Measurements from ENCODE around the gene PTPN1.

PTPN1 gene

DNA sequence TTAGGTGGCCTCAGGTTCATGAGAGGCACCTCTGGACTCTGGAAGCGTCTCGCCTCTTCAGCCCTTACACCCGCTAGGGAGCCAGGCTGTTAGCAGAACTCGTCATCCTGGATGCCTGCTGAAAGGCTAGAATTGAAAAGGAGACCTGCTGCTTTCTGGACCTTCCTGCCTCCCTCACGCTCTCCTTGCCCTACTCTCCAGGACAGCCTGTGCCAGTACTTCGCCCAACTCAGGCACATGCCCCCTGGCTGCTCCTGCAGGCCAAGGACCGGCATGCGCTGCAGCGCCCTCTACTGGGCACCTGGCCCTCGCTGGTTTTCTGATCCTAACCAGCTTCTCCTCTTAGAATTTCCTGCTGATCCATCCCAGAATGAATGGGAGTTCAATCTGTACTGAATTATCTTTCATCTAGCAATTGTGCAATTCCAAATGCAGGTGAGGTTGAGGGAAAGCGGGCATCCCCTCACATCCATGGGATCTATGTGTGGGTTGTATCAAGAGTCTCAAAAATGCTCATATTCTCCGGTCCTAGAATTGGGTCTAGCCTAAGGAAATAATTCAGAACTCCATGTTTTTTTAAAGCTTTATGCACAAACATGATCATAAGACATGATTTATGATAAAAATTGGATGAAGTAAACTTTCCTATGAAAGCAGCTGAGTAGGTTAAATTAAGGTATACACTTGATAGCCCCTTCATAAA is 78.0 kb downstream of the PTPN1 start:
- Histone ChIP-seq H3K27me3 (no peaks in the 10 kb centered on the region), H3K4me3 (ENCODE audit: low read depth in 1 of 2, low read length in 1 of 2) (no peak overlapping the region), H3K36me3 (peaks cover 84% of the 10 kb centered on the region), H3K9me3 (no peaks in the 10 kb centered on the region), H3K27ac (no peak overlapping the region), H3K4me1 (ENCODE audit: control insufficient read depth in 1 of 2, insufficient read depth in 1 of 2, low read depth in 1 of 2, low read length in 1 of 2) (peaks cover 13 to 14% of the 10 kb centered on the region in 2 experiments)
- TF ChIP-seq, protein P1, sequence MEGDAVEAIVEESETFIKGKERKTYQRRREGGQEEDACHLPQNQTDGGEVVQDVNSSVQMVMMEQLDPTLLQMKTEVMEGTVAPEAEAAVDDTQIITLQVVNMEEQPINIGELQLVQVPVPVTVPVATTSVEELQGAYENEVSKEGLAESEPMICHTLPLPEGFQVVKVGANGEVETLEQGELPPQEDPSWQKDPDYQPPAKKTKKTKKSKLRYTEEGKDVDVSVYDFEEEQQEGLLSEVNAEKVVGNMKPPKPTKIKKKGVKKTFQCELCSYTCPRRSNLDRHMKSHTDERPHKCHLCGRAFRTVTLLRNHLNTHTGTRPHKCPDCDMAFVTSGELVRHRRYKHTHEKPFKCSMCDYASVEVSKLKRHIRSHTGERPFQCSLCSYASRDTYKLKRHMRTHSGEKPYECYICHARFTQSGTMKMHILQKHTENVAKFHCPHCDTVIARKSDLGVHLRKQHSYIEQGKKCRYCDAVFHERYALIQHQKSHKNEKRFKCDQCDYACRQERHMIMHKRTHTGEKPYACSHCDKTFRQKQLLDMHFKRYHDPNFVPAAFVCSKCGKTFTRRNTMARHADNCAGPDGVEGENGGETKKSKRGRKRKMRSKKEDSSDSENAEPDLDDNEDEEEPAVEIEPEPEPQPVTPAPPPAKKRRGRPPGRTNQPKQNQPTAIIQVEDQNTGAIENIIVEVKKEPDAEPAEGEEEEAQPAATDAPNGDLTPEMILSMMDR (IDR thresholded peaks at IDR 0.05) = peak; percentile 70

DNA sequence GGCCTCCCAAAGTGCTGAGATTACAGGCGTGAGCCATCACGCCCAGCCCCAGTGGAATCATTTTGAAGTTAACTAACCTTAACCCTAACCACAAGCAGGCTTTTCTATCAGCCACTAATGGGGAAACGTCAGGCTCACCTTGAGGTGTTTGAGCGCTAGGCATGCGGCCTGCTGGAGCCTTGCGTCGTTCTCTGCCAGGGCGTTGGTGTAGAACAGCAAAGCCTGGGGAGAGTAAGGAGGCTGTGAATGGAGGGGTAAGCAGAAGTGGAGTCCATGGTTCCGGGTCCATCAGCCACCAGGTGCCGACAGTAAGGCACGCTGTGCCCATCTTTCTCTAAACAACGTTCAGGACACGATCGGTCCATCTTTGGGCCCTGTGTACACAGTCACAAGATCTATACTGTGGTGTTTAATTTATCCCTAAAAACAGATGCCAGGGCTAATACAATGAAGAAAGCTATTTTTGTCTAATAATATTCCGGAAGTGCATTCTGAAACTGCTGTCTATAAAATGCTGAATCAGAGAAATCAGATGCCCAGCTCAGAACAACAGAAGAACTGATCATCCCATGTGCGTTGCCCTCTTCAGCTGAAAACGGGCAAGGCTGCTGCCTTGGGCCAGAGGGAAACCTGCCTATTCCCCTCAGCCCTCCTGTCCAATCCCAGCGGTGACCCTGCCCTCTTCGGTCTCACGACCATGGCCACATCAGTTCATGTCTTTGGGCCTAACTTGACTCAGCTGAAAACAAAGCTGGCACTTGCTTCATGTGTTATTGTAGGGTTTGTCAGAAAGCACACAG is 79.6 kb downstream of the PTPN1 start:
- no peak overlapping the region for H3K4me3 ChIP-seq (ENCODE audit: low read depth in 1 of 2, low read length in 1 of 2)
- H3K4me1 ChIP-seq (ENCODE audit: control insufficient read depth in 1 of 2, insufficient read depth in 1 of 2, low read depth in 1 of 2, low read length in 1 of 2) = peaks cover 5 to 7% of the 10 kb centered on the region in 2 experiments
- H3K27ac ChIP-seq = no peak overlapping the region
- H3K27me3 ChIP-seq = no peaks in the 10 kb centered on the region
- peaks cover 69% of the 10 kb centered on the region for H3K36me3 ChIP-seq
- no peaks in the 10 kb centered on the region for H3K9me3 ChIP-seq
- TF ChIP-seq, protein P1 (IDR thresholded peaks at IDR 0.05) = no peak

DNA sequence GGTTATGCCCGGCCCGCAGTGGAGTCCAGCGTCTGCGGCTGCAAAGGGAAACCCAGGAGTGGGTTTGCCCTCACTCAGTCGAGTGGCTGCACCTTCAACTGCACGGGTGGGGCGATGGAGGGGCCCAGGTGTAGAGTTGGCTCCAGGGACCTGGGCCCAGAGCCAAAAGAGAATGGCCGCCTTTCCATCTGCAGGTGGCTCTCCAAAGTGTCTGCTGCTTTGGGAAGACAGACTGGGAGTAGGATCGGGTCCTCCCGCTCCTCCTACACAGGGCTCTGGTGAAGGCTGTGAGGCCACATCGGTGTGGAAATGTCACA is 80.1 kb downstream of the PTPN1 start:
- TF ChIP-seq, protein P1 (IDR thresholded peaks at IDR 0.05) = no peak
- Histone ChIP-seq H3K36me3 (peaks cover 64% of the 10 kb centered on the region), H3K27me3 (no peaks in the 10 kb centered on the region), H3K9me3 (no peaks in the 10 kb centered on the region), H3K4me1 (ENCODE audit: control insufficient read depth in 1 of 2, insufficient read depth in 1 of 2, low read depth in 1 of 2, low read length in 1 of 2) (peaks cover 0 to 1% of the 10 kb centered on the region in 2 experiments), H3K27ac (no peak overlapping the region), H3K4me3 (ENCODE audit: low read depth in 1 of 2, low read length in 1 of 2) (no peak overlapping the region)

DNA sequence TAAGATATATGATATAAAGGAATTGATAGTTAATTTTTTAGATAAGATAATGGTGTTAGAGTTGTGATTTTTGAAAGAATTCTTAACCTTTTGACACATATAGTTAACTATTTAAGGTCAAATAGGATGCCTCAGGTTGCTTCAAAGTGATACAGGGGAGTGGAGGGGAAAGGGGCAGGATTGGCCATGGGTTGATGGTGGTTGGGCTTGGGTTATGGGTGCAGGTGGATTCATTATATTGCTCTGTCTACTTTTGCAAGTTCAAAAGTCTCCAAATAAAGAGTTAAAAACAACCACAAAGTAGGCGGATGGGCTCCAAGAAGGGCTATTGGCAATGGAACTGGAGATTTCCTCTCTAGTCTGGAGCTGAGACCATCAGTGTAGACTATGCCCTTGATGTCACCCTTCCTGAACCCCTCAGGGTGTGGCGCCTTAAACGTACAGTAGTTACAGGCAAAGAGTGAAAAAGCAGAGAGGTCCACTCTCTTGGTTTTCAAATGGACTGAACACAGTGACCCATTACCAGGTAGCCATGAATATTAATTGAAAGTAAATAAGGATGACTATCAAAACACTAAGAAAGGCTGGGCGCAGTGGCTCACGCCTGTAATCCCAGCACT is 81.2 kb downstream of the PTPN1 start:
- Histone ChIP-seq H3K27me3 (peaks cover 7% of the 10 kb centered on the region), H3K4me1 (ENCODE audit: control insufficient read depth in 1 of 2, insufficient read depth in 1 of 2, low read depth in 1 of 2, low read length in 1 of 2) (no peaks in the 10 kb centered on the region), H3K27ac (no peak overlapping the region), H3K36me3 (peaks cover 53% of the 10 kb centered on the region), H3K4me3 (ENCODE audit: low read depth in 1 of 2, low read length in 1 of 2) (no peak overlapping the region), H3K9me3 (no peaks in the 10 kb centered on the region)
- TF ChIP-seq, protein P1 (IDR thresholded peaks at IDR 0.05) = no peak

DNA sequence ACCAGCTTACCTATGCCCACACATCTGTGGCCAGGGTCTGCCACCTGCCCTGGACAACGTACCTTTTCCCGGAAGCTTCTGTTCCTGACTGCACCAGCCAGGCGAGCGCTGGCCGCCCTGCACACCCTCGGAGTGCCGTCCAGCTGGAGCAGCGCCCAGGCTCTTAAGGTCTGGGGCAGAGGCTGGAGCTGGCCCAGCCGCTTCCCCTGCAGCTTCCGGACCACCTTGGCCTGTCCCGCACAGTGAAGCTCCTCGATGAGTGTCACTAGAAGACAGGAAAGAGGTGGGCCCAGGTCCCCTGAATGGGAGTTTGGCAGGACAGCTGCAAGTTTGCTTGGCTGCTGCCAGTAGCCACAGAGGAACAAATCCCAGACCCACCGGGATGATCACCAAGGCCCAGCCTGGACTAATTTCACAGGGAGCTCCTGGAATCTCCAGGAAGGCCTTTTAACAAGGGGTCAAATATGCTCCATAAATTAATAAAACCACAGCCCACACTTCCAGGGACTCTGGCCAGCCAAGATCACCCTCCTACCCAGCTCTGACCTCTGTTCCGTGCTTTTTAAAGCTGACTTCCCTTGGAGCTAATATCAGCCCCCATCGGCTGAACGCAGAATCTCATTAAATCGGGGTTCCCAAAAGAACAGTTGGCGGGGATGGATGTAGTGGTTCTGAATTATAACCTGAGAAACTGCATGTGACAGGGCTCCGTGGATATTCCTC is 82.3 kb downstream of the PTPN1 start:
- H3K27ac ChIP-seq = no peak overlapping the region
- H3K4me1 ChIP-seq (ENCODE audit: control insufficient read depth in 1 of 2, insufficient read depth in 1 of 2, low read depth in 1 of 2, low read length in 1 of 2) = no peaks in the 10 kb centered on the region
- no peak overlapping the region for H3K4me3 ChIP-seq (ENCODE audit: low read depth in 1 of 2, low read length in 1 of 2)
- H3K27me3 ChIP-seq = peaks cover 7% of the 10 kb centered on the region
- H3K9me3 ChIP-seq = no peaks in the 10 kb centered on the region
- H3K36me3 ChIP-seq = peaks cover 42% of the 10 kb centered on the region
- TF ChIP-seq, protein P1 (IDR thresholded peaks at IDR 0.05) = no peak

All from neutrophil (primary cell).